GM12865 (cell line): Measurements from ENCODE around the gene RGMA.

Experiments used
- DNase-seq: peaks from one replicate; pipeline ENCODE4 v3.0.0; 2010; ENCODE audit warnings: low read depth
- H3K4me3 ChIP-seq: 2 replicates; pipeline ENCODE4 v1.5.1; 2011; ENCODE audit warnings: mild to moderate bottlenecking, low read depth, low read length, control low read depth
- CTCF ChIP-seq: IDR thresholded peaks from 2 replicates; pipeline ENCODE4 v1.5.1; 2011; ENCODE audit warnings: low read length, control low read depth, low read depth, inconsistent platforms; ENCODE audit not compliant: insufficient read depth; ENCODE audit errors: missing control alignments

Gene RGMA

GRCh38 chr15:93102211-93102610 is 13.2 kb upstream of the RGMA start:
- H3K4me3 ChIP-seq, result no peak overlapping the region
- no peak for TF ChIP-seq CTCF
- DNase-seq, result no peak

- no peak overlapping the region for H3K4me3 ChIP-seq
- no peak for DNase-seq
- no peak for TF ChIP-seq CTCF
Measured at GRCh38 chr15:93093765-93094164, 4.8 kb upstream of the RGMA start.

- no peak overlapping the region for H3K4me3 ChIP-seq
- no peak for DNase-seq
- TF ChIP-seq CTCF, result no peak
Measured at GRCh38 chr15:93091465-93091864, 2.5 kb upstream of the RGMA start.

- TF ChIP-seq CTCF, result no peak
- DNase-seq, result no peak
- H3K4me3 ChIP-seq, result no peak overlapping the region
Measured at GRCh38 chr15:93089727-93090305, 805 bp upstream of the RGMA start.

- H3K4me3 ChIP-seq, result no peak overlapping the region
- no peak for DNase-seq
- no peak for TF ChIP-seq CTCF
Measured at GRCh38 chr15:93088200-93088980, 621 bp downstream of the RGMA start.

GRCh38 chr15:93087825-93088199 is 1.2 kb downstream of the RGMA start:
- no peak overlapping the region for H3K4me3 ChIP-seq
- TF ChIP-seq CTCF, result peak; percentile 74
- DNase-seq, result peak; percentile 63
